Right ventricle myocardium inferior (tissue), 1 donor: ENCODE data around the gene YY2. TPM values are rescaled to one million over a fixed set of nuclear protein-coding genes. Genes with fewer than 3 reads are reported as not detected.
"Not testable (repeated sequence)": the region's sequence is repeated elsewhere in the genome, so short reads cannot be mapped to it uniquely, and the experiment has no call there.

ENCODE experiments used
- ATAC-seq: fragments of 200-7000 bp; cut with Tn5 transposase; one replicate; pipeline ENCODE4 v1.9.1; 2020; ENCODE audit warnings: mild to moderate bottlenecking, moderate library complexity
- DNase-seq: peaks from one replicate; pipeline ENCODE4 v3.0.0; 2021; ENCODE audit errors: missing footprints
- intact Hi-C: fragments of 100-400 bp; cut with DNase I; formaldehyde crosslinking; loops from one replicate; pipeline ENCODE4 v1.11.0; 2022
- total RNA-seq: library from RNA; stranded (reverse); fragmentation: NEBNext Ultra II Directional; extraction: Animal tissue kit (Norgen Biotek cat#: 25700); gene quantifications from one replicate; pipeline ENCODE4 v1.2.1, GENCODE V29; 2021
- donor health status: DM: no; HTN: yes; CAD: no; lungs with severe emphysema.

The YY2 gene
- total RNA-seq, 1 donor from 2014 or later: 0.46 TPM

DNA sequence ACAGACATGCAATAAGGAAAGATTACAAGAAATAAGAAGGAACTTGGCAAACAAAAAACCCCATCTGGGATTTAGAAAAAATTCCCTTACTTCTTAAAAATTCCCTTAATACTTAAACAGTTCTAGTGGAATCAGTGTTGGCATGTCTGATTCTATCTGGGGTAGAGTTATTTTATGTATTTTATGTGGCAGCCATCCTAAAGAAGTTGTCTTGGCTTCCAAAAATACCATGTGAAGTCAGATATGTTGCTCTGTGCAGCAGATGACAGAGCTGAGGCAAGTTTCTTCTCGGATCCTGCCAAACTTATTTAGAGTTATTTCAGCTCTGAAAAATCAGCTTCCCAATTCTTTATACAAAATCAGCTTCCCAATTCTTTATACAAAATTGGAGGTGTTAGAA lies 14.7 kb downstream of the YY2 start:
- DNase-seq (no peak), ATAC-seq (no peak)
- intact Hi-C loops: no loop called here

DNA sequence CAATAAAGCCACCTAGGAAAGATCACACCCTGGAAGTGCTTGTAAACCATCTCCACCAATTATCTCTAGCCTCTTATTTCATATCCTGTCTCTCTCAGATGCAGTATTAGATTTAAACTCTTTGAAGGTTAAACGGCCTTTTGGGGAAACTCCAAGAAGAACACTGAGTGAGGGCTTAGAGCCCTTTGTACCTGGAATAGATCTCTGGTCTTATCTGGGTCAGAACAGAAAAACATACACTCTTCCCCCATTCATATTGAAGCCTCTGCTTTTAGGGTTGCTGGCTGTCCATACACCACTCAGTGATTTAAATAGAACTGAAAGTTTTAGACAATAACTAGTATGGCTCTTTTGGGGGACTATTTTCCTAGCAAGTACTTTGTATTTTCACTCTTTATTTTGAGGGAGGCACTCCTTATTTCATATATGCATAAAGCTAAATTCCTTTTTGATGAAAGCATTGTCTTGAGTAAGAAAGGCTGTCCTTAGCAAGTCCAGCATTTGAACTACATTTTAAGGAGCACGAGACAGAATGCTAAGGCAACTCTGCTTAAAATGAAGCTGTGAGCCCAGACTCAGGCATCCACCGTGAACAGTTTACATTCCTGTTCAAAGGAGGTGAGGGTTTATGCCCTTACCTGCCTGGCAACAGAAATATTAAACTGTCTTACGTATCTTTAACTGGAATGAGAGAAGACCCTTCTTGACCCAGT lies 17.4 kb downstream of the YY2 start:
- intact Hi-C loops: no loop called here
- no peak for ATAC-seq
- no peak for DNase-seq

GRCh38 chrX:21874182-21874581 lies 18.4 kb downstream of the YY2 start:
- ATAC-seq, intact Hi-C loops, DNase-seq: not testable (repeated sequence)

- DNase-seq: no peak
- intact Hi-C loops: no loop called here
- no peak for ATAC-seq
These were observed 19.2 kb downstream of the YY2 start for GRCh38 chrX:21875013-21875412.

DNA sequence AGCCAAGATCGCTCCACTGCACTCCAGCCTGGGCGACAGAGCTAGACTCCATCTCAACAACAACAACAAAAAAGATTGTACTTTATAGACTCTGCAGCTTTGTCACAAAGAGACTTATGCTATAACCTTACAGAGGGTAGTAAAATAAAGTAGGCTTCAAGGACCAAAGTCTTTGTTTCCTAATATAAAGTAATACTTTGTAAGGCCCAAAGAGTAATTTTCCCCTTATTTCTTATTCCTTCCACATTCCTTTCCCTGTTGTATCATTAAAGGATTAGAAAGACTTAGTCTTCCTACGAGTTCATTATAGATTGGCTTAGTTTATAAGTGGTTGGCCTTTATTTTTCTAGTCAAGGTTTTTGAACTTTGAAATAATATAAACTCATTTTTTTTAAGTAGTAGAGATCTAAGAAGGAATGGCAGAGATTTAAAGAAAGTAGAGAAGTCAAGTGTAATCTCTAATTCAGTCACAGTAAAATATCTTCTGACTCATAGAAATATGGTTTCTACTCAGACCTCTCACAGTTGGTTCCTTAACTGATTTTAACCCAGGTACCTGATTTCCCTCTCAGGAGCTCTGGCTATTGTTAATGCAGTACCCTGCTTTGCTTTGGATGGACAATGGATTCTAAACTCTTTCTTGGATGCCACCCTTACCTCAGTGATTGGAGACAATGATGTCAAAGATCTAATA lies 26.2 kb downstream of the YY2 start:
- intact Hi-C loops: no loop called here
- no peak for ATAC-seq
- DNase-seq: no peak

DNA sequence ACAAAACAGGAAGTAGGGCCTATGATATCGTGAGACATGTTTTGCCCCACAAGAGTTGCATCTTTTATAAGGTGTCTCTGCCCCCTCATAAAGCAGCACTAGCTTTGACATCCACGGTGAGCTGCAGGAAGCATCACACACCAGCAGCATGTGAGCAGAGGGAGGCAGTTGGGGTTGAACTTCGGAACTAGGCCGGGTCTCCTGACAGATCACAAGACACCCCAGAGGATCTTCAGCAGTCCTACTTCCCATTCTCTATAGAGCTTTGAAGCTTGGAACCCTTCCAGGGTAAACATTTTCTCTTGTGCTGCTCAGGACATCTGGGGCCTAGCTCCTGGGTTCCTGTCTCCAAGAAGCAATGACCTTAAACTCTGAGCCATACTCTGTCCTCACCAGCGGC lies 27.5 kb downstream of the YY2 start:
- ATAC-seq: peak; percentile 46
- intact Hi-C loops: no loop called here

GRCh38 chrX:21885568-21885967 lies 29.8 kb downstream of the YY2 start:
- DNase-seq (no peak), ATAC-seq (no peak)
- intact Hi-C loops: no loop called here

More for the DNA sequence above, 27.5 kb downstream of the YY2 start:
- DNase-seq: no peak

DNA sequence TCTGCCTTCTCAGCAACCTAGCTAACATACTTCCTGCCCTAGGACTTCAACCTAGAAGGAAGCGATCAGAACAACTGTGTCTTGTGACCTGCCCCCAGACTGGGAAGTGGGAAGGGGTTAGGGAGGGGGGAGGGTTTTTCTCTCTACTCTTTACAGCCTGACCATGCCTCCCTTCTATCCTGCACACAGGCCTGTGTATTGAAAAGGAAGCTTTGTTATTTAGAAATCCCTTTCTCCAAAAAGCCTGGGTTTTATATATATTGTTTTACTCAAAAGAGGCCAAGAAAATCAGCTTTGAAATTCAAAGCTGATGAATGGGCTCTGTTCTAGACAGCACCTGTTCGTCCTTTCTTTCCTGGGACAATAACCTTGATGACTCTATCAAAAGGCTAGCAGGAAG lies 49.5 kb downstream of the YY2 start:
- no peak for DNase-seq
- intact Hi-C loops: no loop called here
- ATAC-seq: no peak

DNA sequence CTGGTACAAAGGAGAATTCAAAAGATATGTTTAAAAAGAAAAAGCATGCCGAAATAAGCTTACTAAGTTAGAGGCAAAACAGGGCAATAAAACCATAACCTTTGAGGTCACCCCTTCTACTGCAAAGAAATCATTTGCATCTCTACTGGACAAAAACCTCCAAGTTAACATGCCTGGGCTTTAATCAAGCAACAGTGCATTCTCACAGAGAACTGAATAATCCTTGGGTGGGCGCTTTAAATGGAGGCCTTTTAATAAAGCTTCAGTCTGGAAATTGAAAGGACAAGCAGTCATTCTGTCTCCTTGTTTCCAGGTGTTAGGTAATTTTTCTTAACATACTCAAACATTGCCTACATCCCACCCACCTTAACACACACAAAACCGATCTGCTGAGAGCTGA lies 50.2 kb downstream of the YY2 start:
- intact Hi-C loops: no loop called here

GRCh38 chrX:21907260-21907659 lies 51.5 kb downstream of the YY2 start:
- ATAC-seq: no peak
- intact Hi-C loops: no loop called here
- DNase-seq: no peak

More for the DNA sequence above, 50.2 kb downstream of the YY2 start:
- DNase-seq: no peak
- ATAC-seq: no peak

Other genes starting within 250 kb of the YY2 start
- 3.8 TPM for gene KLHL34, start 197.7 kb upstream of the YY2 start, total RNA-seq
- 661 TPM for gene SMPX, start 97.9 kb upstream of the YY2 start, total RNA-seq
- gene MBTPS2, start 16.4 kb upstream of the YY2 start, total RNA-seq: 8.3 TPM
- gene SMS, start 84.7 kb downstream of the YY2 start, total RNA-seq: 54.4 TPM
- gene PHEX, start 176.3 kb downstream of the YY2 start, total RNA-seq: 0.08 TPM